T-helper 2 cell treated with Interferon-gamma antibody and Interleukin-4, amounts not matched to agents 5 μg/mL and 100 μg/mL, for 36 hours (primary cell): Measurements from ENCODE around the gene TINAG.

Source experiments
- DNase-seq: peaks from one replicate; pipeline ENCODE4 v3.0.0; 2021; ENCODE audit warnings: low spot score
- H3K27ac Mint-ChIP-seq: one replicate; pipeline ENCODE4 v1.8.0; 2021; ENCODE audit warnings: mild to moderate bottlenecking, mixed read lengths
- H3K27me3 Mint-ChIP-seq: one replicate; pipeline ENCODE4 v1.8.0; 2021; ENCODE audit warnings: low read depth, mixed read lengths
- H3K36me3 Mint-ChIP-seq: one replicate; pipeline ENCODE4 v1.8.0; 2021; ENCODE audit warnings: low read depth, mixed read lengths
- H3K4me1 Mint-ChIP-seq: one replicate; pipeline ENCODE4 v1.8.0; 2021; ENCODE audit warnings: low read depth, mixed read lengths
- H3K4me3 Mint-ChIP-seq: one replicate; pipeline ENCODE4 v1.8.0; 2022; ENCODE audit warnings: mild to moderate bottlenecking, moderate library complexity, mixed read lengths
- H3K9me3 Mint-ChIP-seq: one replicate; pipeline ENCODE4 v1.8.0; 2021; ENCODE audit warnings: mixed read lengths

TINAG gene

GRCh38 chr6:54426995-54427394, 118.8 kb downstream of the TINAG start:
- DNase-seq = no peak
- Mint-ChIP-seq H3K4me3 (no peak overlapping the region), H3K9me3 (no peaks in the 10 kb centered on the region), H3K36me3 (no peaks in the 10 kb centered on the region), H3K27ac (no peak overlapping the region), H3K4me1 (no peaks in the 10 kb centered on the region), H3K27me3 (no peaks in the 10 kb centered on the region)

GRCh38 chr6:54427396-54427937, 119.2 kb downstream of the TINAG start:
- Mint-ChIP-seq H3K9me3 (no peaks in the 10 kb centered on the region), H3K27me3 (no peaks in the 10 kb centered on the region), H3K4me1 (no peaks in the 10 kb centered on the region), H3K36me3 (no peaks in the 10 kb centered on the region), H3K4me3 (no peak overlapping the region), H3K27ac (no peak overlapping the region)
- DNase-seq = no peak

- Mint-ChIP-seq H3K4me1 (no peaks in the 10 kb centered on the region), H3K27me3 (no peaks in the 10 kb centered on the region), H3K27ac (no peak overlapping the region), H3K4me3 (no peak overlapping the region), H3K36me3 (no peaks in the 10 kb centered on the region), H3K9me3 (no peaks in the 10 kb centered on the region)
- no peak for DNase-seq
These were observed 120.2 kb downstream of the TINAG start for GRCh38 chr6:54428431-54428830.

GRCh38 chr6:54431466-54431865, 123.2 kb downstream of the TINAG start:
- H3K36me3 Mint-ChIP-seq = no peaks in the 10 kb centered on the region
- no peak for DNase-seq
- no peaks in the 10 kb centered on the region for H3K27me3 Mint-ChIP-seq
- no peak overlapping the region for H3K27ac Mint-ChIP-seq
- H3K4me3 Mint-ChIP-seq = no peak overlapping the region
- H3K9me3 Mint-ChIP-seq = no peaks in the 10 kb centered on the region
- H3K4me1 Mint-ChIP-seq = no peaks in the 10 kb centered on the region
